ENCODE data around the gene C12orf42. TPM values are rescaled to one million over a fixed set of nuclear protein-coding genes. Genes with fewer than 3 reads are reported as not detected.

C12orf42 gene
- total RNA-seq, 1 experiment from 2014 or later, result not detected

DNA sequence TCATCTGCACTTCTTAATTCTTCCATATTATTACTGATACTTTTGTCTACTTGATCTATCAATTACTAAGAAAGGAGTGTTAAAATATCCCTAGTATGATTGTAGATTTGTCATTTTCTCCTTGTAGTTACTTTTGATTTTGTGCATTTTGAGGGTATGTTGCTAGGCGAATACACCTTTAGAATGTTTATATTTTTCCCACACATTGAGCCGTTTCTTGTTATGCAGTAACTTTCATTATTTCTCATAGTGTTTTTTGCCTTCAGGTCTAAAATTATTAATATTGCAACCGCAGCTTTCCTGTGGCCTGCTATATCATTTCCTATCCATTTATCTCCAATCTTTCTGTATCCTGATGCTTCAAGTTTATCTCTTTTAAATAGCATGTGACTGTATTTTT lies 44.6 kb upstream of the C12orf42 start:
- intact Hi-C loops (cut with micrococcal nuclease), result no loop called here
- CTCF ChIA-PET, result no interaction called here
- POLR2A ChIA-PET (ENCODE audit: unreplicated experiment), result no interaction called here

DNA sequence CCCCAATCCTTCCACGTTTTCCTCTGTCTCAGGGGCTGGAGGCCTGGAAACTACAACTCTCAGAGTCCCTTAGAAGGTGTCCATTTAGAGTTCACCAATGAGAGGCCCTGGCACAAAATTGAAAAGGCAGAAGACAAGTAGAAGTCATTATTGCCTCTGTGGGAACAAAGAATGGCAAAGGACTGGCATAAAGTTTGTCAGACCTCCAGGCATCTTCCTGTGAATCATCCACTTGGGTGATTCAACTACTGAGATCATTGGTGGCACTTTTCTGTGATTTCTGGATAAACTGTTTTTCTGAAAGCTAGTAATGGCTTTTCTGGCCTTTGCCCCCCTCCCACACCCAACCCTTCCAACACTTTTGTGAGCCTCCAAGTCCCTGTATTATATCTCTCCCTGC lies 42.6 kb upstream of the C12orf42 start:
- Histone ChIP-seq H3K9me2 (replicated peaks; ENCODE audit: low read length) (no peaks in the 10 kb centered on the region), H3K4me1 (ENCODE audit: insufficient read depth, low read length) (peaks cover 13% of the 10 kb centered on the region), H3K36me3 (ENCODE audit: low read depth, low read length) (no peaks in the 10 kb centered on the region), H3K4me2 (ENCODE audit: low read length) (peak overlapping the region; percentile 11), H3K9me3 (ENCODE audit: low read length) (no peaks in the 10 kb centered on the region), H2AFZ (ENCODE audit: low read length) (peak overlapping the region; percentile 40; the same call in 1 of the 2 replicates), H4K20me1 (ENCODE audit: low read length) (no peaks in the 10 kb centered on the region), H3K27ac (ENCODE audit: low read length) (peak overlapping the region; percentile 51), H3F3A (ENCODE audit: low read length, unreplicated experiment) (no peaks in the 10 kb centered on the region), H3K79me2 (ENCODE audit: low read length) (no peaks in the 10 kb centered on the region), H3K4me3 (ENCODE audit: low read length) (no peak overlapping the region), H3K27me3 (ENCODE audit: low read length) (no peaks in the 10 kb centered on the region), H3K9ac (ENCODE audit: low read length) (0 out of 2 replicates have a peak overlapping the region, but pooled peaks have one; percentile 14)
- peak; percentile 92 for ATAC-seq
- no TSS peak for BruUV-seq (replicated peaks)
- ChIA-PET POLR2A (ENCODE audit: unreplicated experiment) (no interaction called here), CTCF (no interaction called here)
- intact Hi-C loops (cut with micrococcal nuclease), result no loop called here
- peak; percentile 79 for DNase-seq
- TF ChIP-seq, protein P1, sequence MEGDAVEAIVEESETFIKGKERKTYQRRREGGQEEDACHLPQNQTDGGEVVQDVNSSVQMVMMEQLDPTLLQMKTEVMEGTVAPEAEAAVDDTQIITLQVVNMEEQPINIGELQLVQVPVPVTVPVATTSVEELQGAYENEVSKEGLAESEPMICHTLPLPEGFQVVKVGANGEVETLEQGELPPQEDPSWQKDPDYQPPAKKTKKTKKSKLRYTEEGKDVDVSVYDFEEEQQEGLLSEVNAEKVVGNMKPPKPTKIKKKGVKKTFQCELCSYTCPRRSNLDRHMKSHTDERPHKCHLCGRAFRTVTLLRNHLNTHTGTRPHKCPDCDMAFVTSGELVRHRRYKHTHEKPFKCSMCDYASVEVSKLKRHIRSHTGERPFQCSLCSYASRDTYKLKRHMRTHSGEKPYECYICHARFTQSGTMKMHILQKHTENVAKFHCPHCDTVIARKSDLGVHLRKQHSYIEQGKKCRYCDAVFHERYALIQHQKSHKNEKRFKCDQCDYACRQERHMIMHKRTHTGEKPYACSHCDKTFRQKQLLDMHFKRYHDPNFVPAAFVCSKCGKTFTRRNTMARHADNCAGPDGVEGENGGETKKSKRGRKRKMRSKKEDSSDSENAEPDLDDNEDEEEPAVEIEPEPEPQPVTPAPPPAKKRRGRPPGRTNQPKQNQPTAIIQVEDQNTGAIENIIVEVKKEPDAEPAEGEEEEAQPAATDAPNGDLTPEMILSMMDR (conservative IDR thresholded peaks at IDR 0.05; ENCODE audit: low read depth, low read length), result no peak
- TF ChIP-seq EZH2 (IDR thresholded peaks at IDR 0.05; ENCODE audit: low read length, unreplicated experiment) (no peak), EZH2phosphoT487 (IDR thresholded peaks at IDR 0.05; ENCODE audit: borderline replicate concordance, low read length) (no peak)

More for the DNA sequence above, 44.6 kb upstream of the C12orf42 start:
- H2AFZ ChIP-seq (ENCODE audit: low read length), result no peak overlapping the region
- H3K9me2 ChIP-seq (replicated peaks; ENCODE audit: low read length), result no peaks in the 10 kb centered on the region
- H3K27me3 ChIP-seq (ENCODE audit: low read length), result no peaks in the 10 kb centered on the region
- H3K9ac ChIP-seq (ENCODE audit: low read length), result no peak overlapping the region
- no peaks in the 10 kb centered on the region for H4K20me1 ChIP-seq (ENCODE audit: low read length)
- no peaks in the 10 kb centered on the region for H3F3A ChIP-seq (ENCODE audit: low read length, unreplicated experiment)
- no peak for DNase-seq
- BruUV-seq (replicated peaks), result no TSS peak
- ATAC-seq, result no peak
- H3K27ac ChIP-seq (ENCODE audit: low read length), result no peak overlapping the region
- no peaks in the 10 kb centered on the region for H3K79me2 ChIP-seq (ENCODE audit: low read length)
- H3K4me3 ChIP-seq (ENCODE audit: low read length), result no peak overlapping the region
- TF ChIP-seq, protein P1 (conservative IDR thresholded peaks at IDR 0.05; ENCODE audit: low read depth, low read length), result no peak
- TF ChIP-seq EZH2phosphoT487 (IDR thresholded peaks at IDR 0.05; ENCODE audit: borderline replicate concordance, low read length), result no peak
- no peak for TF ChIP-seq EZH2 (IDR thresholded peaks at IDR 0.05; ENCODE audit: low read length, unreplicated experiment)
- peaks cover 13% of the 10 kb centered on the region for H3K4me1 ChIP-seq (ENCODE audit: insufficient read depth, low read length)
- no peaks in the 10 kb centered on the region for H3K36me3 ChIP-seq (ENCODE audit: low read depth, low read length)
- no peak overlapping the region for H3K4me2 ChIP-seq (ENCODE audit: low read length)
- no peaks in the 10 kb centered on the region for H3K9me3 ChIP-seq (ENCODE audit: low read length)

DNA sequence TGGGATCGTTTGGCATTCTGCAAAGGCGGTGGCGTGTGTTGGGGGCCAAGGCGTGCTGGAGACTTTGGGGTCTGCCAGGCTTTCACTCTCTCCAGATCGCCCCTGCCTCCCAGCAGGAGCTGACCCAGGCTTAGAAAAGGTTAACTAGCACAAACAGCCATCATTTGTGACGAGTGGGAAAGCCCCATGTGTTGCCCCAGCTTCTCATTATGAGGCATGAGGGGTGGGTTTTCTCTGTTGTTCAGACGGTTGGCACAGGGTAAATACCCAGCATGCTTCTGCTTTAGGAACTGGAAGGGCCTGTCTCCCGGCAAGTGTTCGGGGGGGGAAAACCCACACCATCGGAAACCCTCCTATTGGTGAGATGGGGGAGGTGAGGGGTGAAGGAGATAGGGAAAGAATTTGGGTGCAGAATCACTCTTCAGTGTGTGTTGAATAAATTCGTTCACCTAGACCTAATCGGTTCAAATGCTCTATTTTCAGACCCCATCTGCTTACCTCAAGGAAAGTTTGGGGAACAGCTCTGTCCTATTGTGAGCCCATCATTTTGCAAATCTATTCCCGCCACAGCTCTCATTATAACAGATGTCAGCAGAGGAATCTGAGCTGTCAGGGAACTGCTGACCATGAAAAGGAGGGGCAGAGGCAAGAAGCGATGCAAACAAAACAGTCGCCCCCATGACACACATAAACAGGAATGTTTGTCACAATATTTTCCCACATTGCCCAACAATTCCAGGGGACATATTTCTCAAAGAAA lies 34.7 kb upstream of the C12orf42 start:
- no peaks in the 10 kb centered on the region for H4K20me1 ChIP-seq (ENCODE audit: low read length)
- no peak overlapping the region for H2AFZ ChIP-seq (ENCODE audit: low read length)
- DNase-seq (no peak), ATAC-seq (no peak)
- H3K9me2 ChIP-seq (replicated peaks; ENCODE audit: low read length), result no peaks in the 10 kb centered on the region
- H3K9ac ChIP-seq (ENCODE audit: low read length), result no peak overlapping the region
- H3K9me3 ChIP-seq (ENCODE audit: low read length), result no peaks in the 10 kb centered on the region
- ChIA-PET POLR2A (ENCODE audit: unreplicated experiment) (no interaction called here), CTCF (no interaction called here)
- BruUV-seq (replicated peaks), result no TSS peak
- H3K79me2 ChIP-seq (ENCODE audit: low read length), result no peaks in the 10 kb centered on the region
- H3F3A ChIP-seq (ENCODE audit: low read length, unreplicated experiment), result no peaks in the 10 kb centered on the region
- no peaks in the 10 kb centered on the region for H3K4me1 ChIP-seq (ENCODE audit: insufficient read depth, low read length)
- TF ChIP-seq EZH2phosphoT487 (IDR thresholded peaks at IDR 0.05; ENCODE audit: borderline replicate concordance, low read length) (no peak), EZH2 (IDR thresholded peaks at IDR 0.05; ENCODE audit: low read length, unreplicated experiment) (no peak)
- TF ChIP-seq, protein P1 (conservative IDR thresholded peaks at IDR 0.05; ENCODE audit: low read depth, low read length), result no peak
- H3K27me3 ChIP-seq (ENCODE audit: low read length), result peaks cover 7% of the 10 kb centered on the region; the same call in 1 of the 2 replicates
- H3K36me3 ChIP-seq (ENCODE audit: low read depth, low read length), result no peaks in the 10 kb centered on the region
- H3K27ac ChIP-seq (ENCODE audit: low read length), result no peak overlapping the region
- H3K4me3 ChIP-seq (ENCODE audit: low read length), result no peak overlapping the region
- intact Hi-C loops (cut with micrococcal nuclease), result no loop called here
- H3K4me2 ChIP-seq (ENCODE audit: low read length), result no peak overlapping the region
